Measurements from ENCODE around the gene TSFM.

TSFM gene

GRCh38 chr12:57757771-57758170 lies 24.8 kb upstream of the TSFM start:
- Histone ChIP-seq H4K20me1 (ENCODE audit: insufficient read depth) (no peaks in the 10 kb centered on the region), H3K79me2 (ENCODE audit: insufficient read depth, low read depth) (peaks cover 2% of the 10 kb centered on the region; the same call in 1 of the 2 replicates), H3K27me3 (ENCODE audit: insufficient read depth, low read depth) (no peaks in the 10 kb centered on the region), H3K4me2 (no peak overlapping the region), H3K9ac (no peak overlapping the region), H3K4me1 (ENCODE audit: low read depth, poor library complexity, severe bottlenecking) (peaks cover 29% of the 10 kb centered on the region), H3K27ac (no peak overlapping the region), H3K36me3 (ENCODE audit: insufficient read depth) (no peaks in the 10 kb centered on the region), H3K4me3 (IDR thresholded peaks at IDR 0.05; ENCODE audit: insufficient read depth, low read depth, low read length) (no peak overlapping the region), H2AFZ (ENCODE audit: low read depth) (no peak overlapping the region)
- no peak for TF ChIP-seq CTCF (conservative IDR thresholded peaks at IDR 0.05; ENCODE audit: low read depth, low read length)

GRCh38 chr12:57758552-57759359 lies 23.8 kb upstream of the TSFM start:
- Histone ChIP-seq H3K4me1 (ENCODE audit: low read depth, poor library complexity, severe bottlenecking) (peaks cover 19% of the 10 kb centered on the region), H3K27ac (no peak overlapping the region), H3K36me3 (ENCODE audit: insufficient read depth) (no peaks in the 10 kb centered on the region), H2AFZ (ENCODE audit: low read depth) (no peak overlapping the region), H3K79me2 (ENCODE audit: insufficient read depth, low read depth) (no peaks in the 10 kb centered on the region), H3K9ac (no peak overlapping the region), H3K4me3 (IDR thresholded peaks at IDR 0.05; ENCODE audit: insufficient read depth, low read depth, low read length) (no peak overlapping the region), H3K4me2 (no peak overlapping the region), H3K27me3 (ENCODE audit: insufficient read depth, low read depth) (no peaks in the 10 kb centered on the region; the same call in 1 of the 2 replicates), H4K20me1 (ENCODE audit: insufficient read depth) (no peaks in the 10 kb centered on the region)
- TF ChIP-seq CTCF (conservative IDR thresholded peaks at IDR 0.05; ENCODE audit: low read depth, low read length): no peak

GRCh38 chr12:57759360-57759980 lies 23.1 kb upstream of the TSFM start:
- H2AFZ ChIP-seq (ENCODE audit: low read depth): no peak overlapping the region
- H3K4me1 ChIP-seq (ENCODE audit: low read depth, poor library complexity, severe bottlenecking): peaks cover 12% of the 10 kb centered on the region
- H3K27me3 ChIP-seq (ENCODE audit: insufficient read depth, low read depth): peaks cover 4% of the 10 kb centered on the region
- H3K36me3 ChIP-seq (ENCODE audit: insufficient read depth): no peaks in the 10 kb centered on the region
- no peaks in the 10 kb centered on the region for H4K20me1 ChIP-seq (ENCODE audit: insufficient read depth)
- no peak overlapping the region for H3K4me3 ChIP-seq (IDR thresholded peaks at IDR 0.05; ENCODE audit: insufficient read depth, low read depth, low read length)
- peak; percentile 94 for TF ChIP-seq CTCF (conservative IDR thresholded peaks at IDR 0.05; ENCODE audit: low read depth, low read length)
- no peak overlapping the region for H3K9ac ChIP-seq
- H3K27ac ChIP-seq: no peak overlapping the region
- no peak overlapping the region for H3K4me2 ChIP-seq
- H3K79me2 ChIP-seq (ENCODE audit: insufficient read depth, low read depth): no peaks in the 10 kb centered on the region

GRCh38 chr12:57760347-57760982 lies 22.1 kb upstream of the TSFM start:
- Histone ChIP-seq H3K9ac (no peak overlapping the region), H3K4me1 (ENCODE audit: low read depth, poor library complexity, severe bottlenecking) (peaks cover 13% of the 10 kb centered on the region), H3K36me3 (ENCODE audit: insufficient read depth) (no peaks in the 10 kb centered on the region), H4K20me1 (ENCODE audit: insufficient read depth) (no peaks in the 10 kb centered on the region), H3K27ac (no peak overlapping the region), H2AFZ (ENCODE audit: low read depth) (no peak overlapping the region), H3K4me2 (no peak overlapping the region), H3K79me2 (ENCODE audit: insufficient read depth, low read depth) (no peaks in the 10 kb centered on the region), H3K27me3 (ENCODE audit: insufficient read depth, low read depth) (peaks cover 14% of the 10 kb centered on the region), H3K4me3 (IDR thresholded peaks at IDR 0.05; ENCODE audit: insufficient read depth, low read depth, low read length) (no peak overlapping the region)
- no peak for TF ChIP-seq CTCF (conservative IDR thresholded peaks at IDR 0.05; ENCODE audit: low read depth, low read length)
